GM21825 (cell line): Measurements from ENCODE around the gene CACNB3.

Source experiments
- ATAC-seq: cut with Tn5 transposase; IDR thresholded peaks from one replicate; pipeline ENCODE4 v1.9.1; 2021; ENCODE audit warnings: mild to moderate bottlenecking, moderate library complexity; ENCODE audit not compliant: unreplicated experiment

CACNB3 gene

GRCh38 chr12:48817873-48818830 is at the start of gene CACNB3:
CACNB3 (plus strand) TSS chr12:48818496; CDS start chr12:48818930, 434 bp downstream.
- ATAC-seq = no peak

DNA sequence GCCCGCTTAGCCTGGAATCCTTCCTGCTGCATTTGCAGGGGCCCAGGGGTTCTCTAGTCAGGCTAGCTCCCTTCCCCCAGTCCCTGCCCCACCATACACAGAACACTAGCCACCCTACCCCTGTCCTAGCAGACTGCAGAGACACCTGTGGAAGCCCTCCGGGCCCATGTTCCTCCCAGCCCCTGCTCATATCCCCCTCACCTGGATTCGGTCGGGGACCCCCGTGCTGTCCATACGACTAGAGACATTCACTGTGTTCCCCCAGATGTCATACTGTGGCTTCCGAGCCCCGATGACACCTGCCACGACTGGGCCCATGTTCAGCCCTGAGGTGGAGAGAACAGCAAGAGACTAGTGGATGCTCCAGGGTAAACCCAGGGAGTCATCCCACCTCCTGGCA is 49.6 kb upstream of the CACNB3 start:
- no peak for ATAC-seq

- ATAC-seq = no peak
These were observed 47.5 kb upstream of the CACNB3 start for GRCh38 chr12:48770756-48771155.

- ATAC-seq = no peak
These were observed 46.6 kb upstream of the CACNB3 start for GRCh38 chr12:48771588-48772112.

DNA sequence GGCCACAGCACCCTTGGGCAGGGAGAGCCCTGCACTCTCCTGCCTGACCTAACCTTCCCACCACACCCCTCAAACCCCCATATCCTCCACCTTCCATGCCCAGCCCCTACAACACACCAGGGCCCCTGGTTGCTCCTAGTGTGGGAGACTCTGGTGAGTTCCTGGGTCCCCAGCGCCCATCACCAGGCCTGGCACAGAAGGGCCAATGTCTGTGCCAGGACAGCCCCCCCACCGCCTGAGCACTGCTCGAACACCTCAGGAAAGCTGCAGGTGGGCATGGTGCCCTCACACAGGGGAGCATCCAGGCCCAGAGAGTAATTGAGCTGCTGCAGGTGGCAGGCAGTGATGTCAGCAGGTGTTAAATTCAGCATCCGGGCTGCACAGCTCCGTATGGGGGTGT is 44.6 kb upstream of the CACNB3 start:
- ATAC-seq = no peak

GRCh38 chr12:48774516-48774915 is 43.8 kb upstream of the CACNB3 start:
- no peak for ATAC-seq

- ATAC-seq = no peak
These were observed 43.0 kb upstream of the CACNB3 start for GRCh38 chr12:48775299-48775698.

DNA sequence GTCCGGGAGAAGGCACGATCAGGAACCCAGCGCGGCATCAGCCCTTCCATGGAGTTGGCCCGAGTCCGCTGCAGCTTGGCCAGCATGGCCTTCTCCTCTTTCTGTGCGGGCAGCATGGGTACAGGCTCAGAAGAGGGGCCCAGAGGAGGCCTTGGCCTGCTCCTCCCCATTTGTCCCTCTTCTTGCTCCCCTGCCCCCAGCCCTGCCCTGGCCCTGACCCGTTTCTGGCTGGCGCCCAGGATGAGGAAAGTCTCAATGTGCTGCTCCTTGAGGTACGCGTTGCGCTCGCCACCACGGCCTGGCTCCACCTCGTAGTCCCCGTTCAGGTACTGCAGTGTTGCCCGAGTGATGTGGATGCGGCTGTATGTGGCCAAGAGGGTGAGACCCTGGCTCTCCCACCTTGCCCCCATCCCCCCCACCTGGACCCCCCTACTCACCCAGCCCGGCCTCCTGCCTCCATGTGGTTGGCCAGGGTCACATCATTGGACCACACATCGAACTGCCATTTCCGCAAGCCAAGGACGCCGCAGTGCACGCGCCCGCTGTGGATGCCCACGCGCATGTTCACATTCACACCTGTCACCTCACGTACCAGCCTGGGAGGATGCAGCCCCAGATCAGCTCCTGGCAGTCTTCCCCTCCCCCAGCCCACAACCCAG is 42.2 kb upstream of the CACNB3 start:
- no peak for ATAC-seq

DNA sequence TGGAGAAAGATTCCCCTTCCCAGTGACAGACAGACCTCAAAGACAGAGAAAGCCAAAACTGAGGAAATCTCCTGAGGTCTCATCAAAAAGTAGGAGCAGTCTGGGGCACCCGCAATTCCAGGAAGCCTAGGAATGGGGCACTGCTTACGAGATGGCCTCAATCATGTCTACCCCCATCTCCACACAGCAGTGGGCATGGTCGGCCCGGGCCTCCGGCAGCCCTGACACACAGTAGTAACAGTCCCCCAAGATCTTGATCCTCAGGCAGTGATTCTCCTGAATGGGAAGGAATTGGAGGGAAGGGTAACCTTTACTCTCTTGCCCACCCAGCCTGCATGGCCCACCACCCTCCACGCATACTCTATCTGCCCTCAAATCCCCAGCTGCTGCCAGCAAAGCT is 41.3 kb upstream of the CACNB3 start:
- ATAC-seq = no peak

DNA sequence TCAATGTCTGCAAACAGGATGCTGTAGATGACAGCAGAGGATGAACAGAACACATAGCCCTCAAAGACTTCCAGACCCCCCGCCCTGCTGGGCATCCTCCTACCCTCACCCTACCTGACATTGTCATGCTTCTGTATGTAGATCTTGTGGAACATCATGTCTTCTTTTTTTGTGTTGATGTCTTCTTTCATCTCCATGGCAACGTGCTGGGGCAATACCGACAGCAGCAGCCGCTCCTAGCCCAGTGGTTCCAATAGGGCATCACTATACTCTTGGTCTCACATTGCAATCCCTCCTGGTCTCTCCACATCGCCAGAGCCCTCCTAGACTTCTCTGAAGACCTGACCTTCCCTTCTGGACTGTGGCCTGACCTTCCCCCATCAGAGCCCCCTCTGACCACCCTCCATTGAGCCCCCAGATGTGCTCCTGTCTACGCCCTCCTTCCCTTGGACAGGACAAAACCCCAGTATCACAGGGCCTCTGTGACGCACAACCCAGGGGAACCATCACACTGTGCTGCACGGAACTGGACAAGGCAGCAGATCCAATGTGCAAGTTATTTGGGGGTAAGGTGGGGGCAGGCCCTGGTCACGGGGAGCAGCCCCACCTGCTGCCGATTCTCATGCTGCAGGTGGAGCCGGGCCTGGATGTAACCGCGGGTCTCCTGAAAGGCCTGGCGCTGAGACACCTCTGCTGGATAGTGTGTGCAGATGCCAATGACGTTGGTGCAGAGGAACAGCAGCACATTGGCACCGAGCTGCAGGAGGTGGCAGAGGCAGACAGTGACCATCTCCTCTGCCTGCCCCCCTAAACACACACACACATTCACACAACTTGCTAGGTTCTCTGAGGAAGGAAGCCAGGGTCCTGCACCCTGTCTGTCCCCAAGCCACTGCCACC is 40.5 kb upstream of the CACNB3 start:
- ATAC-seq = no peak

- no peak for ATAC-seq
These were observed 38.4 kb upstream of the CACNB3 start for GRCh38 chr12:48779869-48780268.

- ATAC-seq = no peak
These were observed 37.8 kb upstream of the CACNB3 start for GRCh38 chr12:48780381-48781025.

GRCh38 chr12:48781750-48782456 is 36.4 kb upstream of the CACNB3 start:
- ATAC-seq = no peak

- no peak for ATAC-seq
These were observed 35.6 kb upstream of the CACNB3 start for GRCh38 chr12:48782457-48783395.

DNA sequence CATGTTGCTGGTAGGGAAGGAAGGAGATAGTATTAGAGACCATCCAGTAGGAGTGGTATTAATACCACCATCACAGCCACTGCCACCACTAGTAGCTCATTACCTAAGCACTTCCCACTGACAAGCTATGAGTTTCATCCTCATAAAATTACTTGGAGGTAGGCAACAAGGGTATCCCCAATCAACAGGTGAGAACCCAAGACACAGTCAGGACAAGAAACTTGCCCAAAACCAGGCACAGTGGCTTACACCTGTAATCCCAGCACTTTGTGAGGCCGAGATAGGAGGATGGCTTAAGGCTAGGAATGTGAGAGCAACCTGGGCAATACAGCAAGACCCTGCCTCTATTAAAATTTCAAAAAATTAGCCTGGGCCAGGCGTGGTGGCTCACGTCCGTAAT is 34.9 kb upstream of the CACNB3 start:
- ATAC-seq = no peak

- no peak for ATAC-seq
These were observed 31.4 kb upstream of the CACNB3 start for GRCh38 chr12:48786591-48787544.

DNA sequence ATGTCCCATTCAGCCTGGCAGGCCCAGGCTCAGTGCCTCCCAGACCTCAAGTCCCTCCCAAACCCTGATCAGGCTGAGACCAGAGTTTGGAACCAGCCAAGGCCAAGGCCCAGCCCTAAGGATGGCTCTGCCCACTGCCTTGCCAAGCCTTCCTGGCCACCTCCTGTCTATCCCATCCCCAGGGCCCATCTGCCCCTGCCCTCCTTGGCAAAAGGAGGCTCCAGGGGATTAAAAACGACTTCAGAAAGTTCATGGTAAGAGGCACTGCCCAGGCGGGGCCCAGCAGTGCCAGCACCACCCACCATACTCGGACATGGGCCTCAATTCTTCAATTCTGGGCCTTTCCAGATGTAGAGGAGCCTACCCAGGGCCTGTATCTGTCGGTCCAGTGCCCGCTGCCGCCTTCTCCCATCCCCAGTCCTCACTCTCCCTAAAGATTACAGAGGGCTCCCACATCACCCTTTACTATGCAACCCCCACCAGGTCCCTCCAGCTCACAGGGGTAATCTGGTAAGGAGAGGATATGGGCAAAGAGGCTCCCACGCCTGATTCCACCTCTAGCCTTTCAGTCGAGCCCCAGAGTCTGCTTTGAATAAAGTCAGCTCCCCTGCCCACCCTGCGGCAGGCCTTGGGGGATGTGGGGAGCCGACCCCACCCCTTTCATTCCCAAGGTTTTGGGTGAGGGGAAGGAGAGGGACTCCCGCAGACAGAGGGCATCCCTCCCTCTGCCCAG is 30.3 kb upstream of the CACNB3 start:
- no peak for ATAC-seq
